Measurements from ENCODE around the gene CARMIL1.
"Not testable (repeated sequence)": the region's sequence is repeated elsewhere in the genome, so short reads cannot be mapped to it uniquely, and the experiment has no call there.

CARMIL1 gene

GRCh38 chr6:25370178-25371036, 91.2 kb downstream of the CARMIL1 start:
- H3K36me3 ChIP-seq (ENCODE audit: insufficient read depth, low read length): no peaks in the 10 kb centered on the region
- peaks cover 4% of the 10 kb centered on the region; the same call in 1 of the 2 replicates for H3K9me3 ChIP-seq (ENCODE audit: control insufficient read depth, insufficient read depth, low read length)
- H3K4me1 ChIP-seq (ENCODE audit: insufficient read depth, low read length): peaks cover 12% of the 10 kb centered on the region
- H3K9ac ChIP-seq (ENCODE audit: low read depth, low read length): no peak overlapping the region

- Histone ChIP-seq H3K4me1 (ENCODE audit: insufficient read depth, low read length) (peaks cover 12% of the 10 kb centered on the region), H3K36me3 (ENCODE audit: insufficient read depth, low read length) (no peaks in the 10 kb centered on the region), H3K9ac (ENCODE audit: low read depth, low read length) (no peak overlapping the region), H3K9me3 (ENCODE audit: control insufficient read depth, insufficient read depth, low read length) (peaks cover 4% of the 10 kb centered on the region; the same call in 1 of the 2 replicates)
These were observed 91.8 kb downstream of the CARMIL1 start for GRCh38 chr6:25371037-25371347.

- Histone ChIP-seq H3K9me3 (ENCODE audit: control insufficient read depth, insufficient read depth, low read length) (peaks cover 4% of the 10 kb centered on the region; the same call in 1 of the 2 replicates), H3K9ac (ENCODE audit: low read depth, low read length) (no peak overlapping the region), H3K36me3 (ENCODE audit: insufficient read depth, low read length) (no peaks in the 10 kb centered on the region), H3K4me1 (ENCODE audit: insufficient read depth, low read length) (no peaks in the 10 kb centered on the region)
These were observed 96.0 kb downstream of the CARMIL1 start for GRCh38 chr6:25375125-25375524.

- no peaks in the 10 kb centered on the region for H3K4me1 ChIP-seq (ENCODE audit: insufficient read depth, low read length)
- peaks cover 4% of the 10 kb centered on the region; the same call in 1 of the 2 replicates for H3K9me3 ChIP-seq (ENCODE audit: control insufficient read depth, insufficient read depth, low read length)
- no peak overlapping the region for H3K9ac ChIP-seq (ENCODE audit: low read depth, low read length)
- no peaks in the 10 kb centered on the region for H3K36me3 ChIP-seq (ENCODE audit: insufficient read depth, low read length)
These were observed 98.5 kb downstream of the CARMIL1 start for GRCh38 chr6:25377664-25378063.

- no peak overlapping the region for H3K9ac ChIP-seq (ENCODE audit: low read depth, low read length)
These were observed 101.9 kb downstream of the CARMIL1 start for GRCh38 chr6:25381077-25381476.

GRCh38 chr6:25382476-25382875, 103.3 kb downstream of the CARMIL1 start:
- H3K9me3 ChIP-seq (ENCODE audit: control insufficient read depth, insufficient read depth, low read length); H3K36me3 ChIP-seq (ENCODE audit: insufficient read depth, low read length); H3K9ac ChIP-seq (ENCODE audit: low read depth, low read length); H3K4me1 ChIP-seq (ENCODE audit: insufficient read depth, low read length): not testable (repeated sequence)

More at GRCh38 chr6:25381077-25381476, 101.9 kb downstream of the CARMIL1 start:
- no peaks in the 10 kb centered on the region for H3K36me3 ChIP-seq (ENCODE audit: insufficient read depth, low read length)
- no peaks in the 10 kb centered on the region for H3K9me3 ChIP-seq (ENCODE audit: control insufficient read depth, insufficient read depth, low read length)
- no peaks in the 10 kb centered on the region for H3K4me1 ChIP-seq (ENCODE audit: insufficient read depth, low read length)

- no peaks in the 10 kb centered on the region for H3K36me3 ChIP-seq (ENCODE audit: insufficient read depth, low read length)
- no peaks in the 10 kb centered on the region for H3K4me1 ChIP-seq (ENCODE audit: insufficient read depth, low read length)
- H3K9ac ChIP-seq (ENCODE audit: low read depth, low read length): no peak overlapping the region
- H3K9me3 ChIP-seq (ENCODE audit: control insufficient read depth, insufficient read depth, low read length): no peaks in the 10 kb centered on the region
These were observed 105.1 kb downstream of the CARMIL1 start for GRCh38 chr6:25384234-25384633.

GRCh38 chr6:25384967-25385366, 105.8 kb downstream of the CARMIL1 start:
- Histone ChIP-seq H3K36me3 (ENCODE audit: insufficient read depth, low read length) (no peaks in the 10 kb centered on the region), H3K9me3 (ENCODE audit: control insufficient read depth, insufficient read depth, low read length) (no peaks in the 10 kb centered on the region), H3K4me1 (ENCODE audit: insufficient read depth, low read length) (no peaks in the 10 kb centered on the region), H3K9ac (ENCODE audit: low read depth, low read length) (no peak overlapping the region)

GRCh38 chr6:25387483-25387882, 108.3 kb downstream of the CARMIL1 start:
- no peaks in the 10 kb centered on the region for H3K9me3 ChIP-seq (ENCODE audit: control insufficient read depth, insufficient read depth, low read length)
- no peaks in the 10 kb centered on the region for H3K4me1 ChIP-seq (ENCODE audit: insufficient read depth, low read length)
- no peaks in the 10 kb centered on the region for H3K36me3 ChIP-seq (ENCODE audit: insufficient read depth, low read length)
- no peak overlapping the region for H3K9ac ChIP-seq (ENCODE audit: low read depth, low read length)

GRCh38 chr6:25387911-25388310, 108.7 kb downstream of the CARMIL1 start:
- Histone ChIP-seq H3K9me3 (ENCODE audit: control insufficient read depth, insufficient read depth, low read length) (no peaks in the 10 kb centered on the region), H3K9ac (ENCODE audit: low read depth, low read length) (no peak overlapping the region), H3K36me3 (ENCODE audit: insufficient read depth, low read length) (no peaks in the 10 kb centered on the region), H3K4me1 (ENCODE audit: insufficient read depth, low read length) (no peaks in the 10 kb centered on the region)

GRCh38 chr6:25388776-25389175, 109.6 kb downstream of the CARMIL1 start:
- H3K4me1 ChIP-seq (ENCODE audit: insufficient read depth, low read length): no peaks in the 10 kb centered on the region
- no peak overlapping the region for H3K9ac ChIP-seq (ENCODE audit: low read depth, low read length)
- H3K9me3 ChIP-seq (ENCODE audit: control insufficient read depth, insufficient read depth, low read length): no peaks in the 10 kb centered on the region
- H3K36me3 ChIP-seq (ENCODE audit: insufficient read depth, low read length): no peaks in the 10 kb centered on the region

GRCh38 chr6:25389471-25389870, 110.3 kb downstream of the CARMIL1 start:
- Histone ChIP-seq H3K4me1 (ENCODE audit: insufficient read depth, low read length) (no peaks in the 10 kb centered on the region), H3K9me3 (ENCODE audit: control insufficient read depth, insufficient read depth, low read length) (no peaks in the 10 kb centered on the region), H3K36me3 (ENCODE audit: insufficient read depth, low read length) (no peaks in the 10 kb centered on the region), H3K9ac (ENCODE audit: low read depth, low read length) (no peak overlapping the region)

- Histone ChIP-seq H3K36me3 (ENCODE audit: insufficient read depth, low read length) (no peaks in the 10 kb centered on the region), H3K4me1 (ENCODE audit: insufficient read depth, low read length) (no peaks in the 10 kb centered on the region), H3K9ac (ENCODE audit: low read depth, low read length) (no peak overlapping the region), H3K9me3 (ENCODE audit: control insufficient read depth, insufficient read depth, low read length) (no peaks in the 10 kb centered on the region)
These were observed 113.2 kb downstream of the CARMIL1 start for GRCh38 chr6:25392372-25392771.

GRCh38 chr6:25395731-25396130, 116.6 kb downstream of the CARMIL1 start:
- Histone ChIP-seq H3K9ac (ENCODE audit: low read depth, low read length) (no peak overlapping the region), H3K36me3 (ENCODE audit: insufficient read depth, low read length) (no peaks in the 10 kb centered on the region), H3K4me1 (ENCODE audit: insufficient read depth, low read length) (no peaks in the 10 kb centered on the region), H3K9me3 (ENCODE audit: control insufficient read depth, insufficient read depth, low read length) (no peaks in the 10 kb centered on the region)

GRCh38 chr6:25397406-25397805, 118.2 kb downstream of the CARMIL1 start:
- Histone ChIP-seq H3K4me1 (ENCODE audit: insufficient read depth, low read length) (no peaks in the 10 kb centered on the region), H3K9me3 (ENCODE audit: control insufficient read depth, insufficient read depth, low read length) (no peaks in the 10 kb centered on the region), H3K9ac (ENCODE audit: low read depth, low read length) (no peak overlapping the region), H3K36me3 (ENCODE audit: insufficient read depth, low read length) (no peaks in the 10 kb centered on the region)
